Measurements from ENCODE around the gene CCDC60.

CCDC60 gene

DNA sequence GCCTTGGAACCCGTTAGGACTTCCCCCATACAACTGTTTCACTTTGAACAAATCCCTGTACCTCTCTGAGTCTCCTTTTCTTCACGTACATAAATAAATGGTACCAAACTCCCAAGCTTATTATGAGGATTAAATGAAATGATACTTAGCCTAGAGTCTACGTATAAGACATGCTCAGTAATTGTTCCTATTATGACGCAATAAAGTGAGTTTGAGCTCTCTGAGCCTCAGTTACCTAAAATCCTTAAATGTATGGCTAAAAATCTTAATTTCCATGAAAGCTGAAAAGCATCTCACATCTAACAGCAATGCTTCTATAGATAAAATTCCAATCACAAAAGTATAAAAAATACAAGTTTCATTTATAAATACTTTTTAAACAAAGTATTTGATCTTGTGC is 141.1 kb downstream of the CCDC60 start:
- TF ChIP-seq, protein P1, sequence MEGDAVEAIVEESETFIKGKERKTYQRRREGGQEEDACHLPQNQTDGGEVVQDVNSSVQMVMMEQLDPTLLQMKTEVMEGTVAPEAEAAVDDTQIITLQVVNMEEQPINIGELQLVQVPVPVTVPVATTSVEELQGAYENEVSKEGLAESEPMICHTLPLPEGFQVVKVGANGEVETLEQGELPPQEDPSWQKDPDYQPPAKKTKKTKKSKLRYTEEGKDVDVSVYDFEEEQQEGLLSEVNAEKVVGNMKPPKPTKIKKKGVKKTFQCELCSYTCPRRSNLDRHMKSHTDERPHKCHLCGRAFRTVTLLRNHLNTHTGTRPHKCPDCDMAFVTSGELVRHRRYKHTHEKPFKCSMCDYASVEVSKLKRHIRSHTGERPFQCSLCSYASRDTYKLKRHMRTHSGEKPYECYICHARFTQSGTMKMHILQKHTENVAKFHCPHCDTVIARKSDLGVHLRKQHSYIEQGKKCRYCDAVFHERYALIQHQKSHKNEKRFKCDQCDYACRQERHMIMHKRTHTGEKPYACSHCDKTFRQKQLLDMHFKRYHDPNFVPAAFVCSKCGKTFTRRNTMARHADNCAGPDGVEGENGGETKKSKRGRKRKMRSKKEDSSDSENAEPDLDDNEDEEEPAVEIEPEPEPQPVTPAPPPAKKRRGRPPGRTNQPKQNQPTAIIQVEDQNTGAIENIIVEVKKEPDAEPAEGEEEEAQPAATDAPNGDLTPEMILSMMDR (IDR thresholded peaks at IDR 0.05; ENCODE audit: low read length), result no peak
- no peak for TF ChIP-seq EZH2 (optimal IDR thresholded peaks at IDR 0.05; ENCODE audit: low read depth, low read length)
- no peak for TF ChIP-seq EZH2phosphoT487 (IDR thresholded peaks at IDR 0.05; ENCODE audit: low read length)
- Histone ChIP-seq H3K9me2 (replicated peaks; ENCODE audit: insufficient read depth, low read length) (no peaks in the 10 kb centered on the region), H4K20me1 (ENCODE audit: insufficient read depth, low read length) (no peaks in the 10 kb centered on the region), H3K79me2 (ENCODE audit: low read length) (no peaks in the 10 kb centered on the region), H3K27ac (ENCODE audit: low read length) (no peak overlapping the region), H3F3A (ENCODE audit: insufficient read depth, low read length) (no peaks in the 10 kb centered on the region), H3K4me1 (ENCODE audit: low read length) (no peaks in the 10 kb centered on the region), H2AFZ (ENCODE audit: low read length) (no peak overlapping the region), H3K36me3 (replicated peaks; ENCODE audit: insufficient read depth, low read length) (no peaks in the 10 kb centered on the region), H3K4me3 (ENCODE audit: low read length) (no peak overlapping the region), H3K9me3 (replicated peaks; ENCODE audit: insufficient read depth, low read length) (no peaks in the 10 kb centered on the region), H3K27me3 (replicated peaks; ENCODE audit: insufficient read depth, low read length) (no peaks in the 10 kb centered on the region), H3K9ac (ENCODE audit: low read length) (no peak overlapping the region), H3K4me2 (ENCODE audit: low read depth, low read length) (no peak overlapping the region)
- no peak for DNase-seq

DNA sequence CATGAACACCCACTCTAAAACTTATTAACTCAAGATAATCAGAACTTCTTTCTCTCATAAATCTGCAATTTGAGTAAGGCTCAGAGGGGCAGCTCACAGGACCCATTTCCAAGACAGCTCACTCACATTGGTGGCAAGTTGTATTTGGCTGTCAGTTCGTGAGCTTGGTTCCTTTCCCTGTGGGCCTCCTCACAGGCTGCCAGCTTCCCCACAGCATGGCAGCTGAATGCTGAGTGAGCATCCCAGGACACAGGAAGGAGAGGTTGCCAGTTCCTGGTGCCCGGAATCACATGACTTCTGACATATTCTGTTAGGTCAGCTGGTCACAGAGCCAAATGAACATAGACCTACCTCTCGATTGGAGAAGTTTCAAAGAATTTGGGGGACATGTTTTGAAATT is 142.4 kb downstream of the CCDC60 start:
- no peaks in the 10 kb centered on the region for H4K20me1 ChIP-seq (ENCODE audit: insufficient read depth, low read length)
- H3K4me3 ChIP-seq (ENCODE audit: low read length), result no peak overlapping the region
- no peak overlapping the region for H3K4me2 ChIP-seq (ENCODE audit: low read depth, low read length)
- no peaks in the 10 kb centered on the region for H3F3A ChIP-seq (ENCODE audit: insufficient read depth, low read length)
- no peak overlapping the region for H2AFZ ChIP-seq (ENCODE audit: low read length)
- TF ChIP-seq EZH2phosphoT487 (IDR thresholded peaks at IDR 0.05; ENCODE audit: low read length) (no peak), EZH2 (optimal IDR thresholded peaks at IDR 0.05; ENCODE audit: low read depth, low read length) (no peak)
- TF ChIP-seq, protein P1 (IDR thresholded peaks at IDR 0.05; ENCODE audit: low read length), result no peak
- H3K27ac ChIP-seq (ENCODE audit: low read length), result no peak overlapping the region
- H3K36me3 ChIP-seq (replicated peaks; ENCODE audit: insufficient read depth, low read length), result no peaks in the 10 kb centered on the region
- no peaks in the 10 kb centered on the region for H3K9me3 ChIP-seq (replicated peaks; ENCODE audit: insufficient read depth, low read length)
- no peak overlapping the region for H3K9ac ChIP-seq (ENCODE audit: low read length)
- no peaks in the 10 kb centered on the region for H3K9me2 ChIP-seq (replicated peaks; ENCODE audit: insufficient read depth, low read length)
- no peak for DNase-seq
- H3K79me2 ChIP-seq (ENCODE audit: low read length), result no peaks in the 10 kb centered on the region
- H3K27me3 ChIP-seq (replicated peaks; ENCODE audit: insufficient read depth, low read length), result no peaks in the 10 kb centered on the region
- H3K4me1 ChIP-seq (ENCODE audit: low read length), result no peaks in the 10 kb centered on the region

DNA sequence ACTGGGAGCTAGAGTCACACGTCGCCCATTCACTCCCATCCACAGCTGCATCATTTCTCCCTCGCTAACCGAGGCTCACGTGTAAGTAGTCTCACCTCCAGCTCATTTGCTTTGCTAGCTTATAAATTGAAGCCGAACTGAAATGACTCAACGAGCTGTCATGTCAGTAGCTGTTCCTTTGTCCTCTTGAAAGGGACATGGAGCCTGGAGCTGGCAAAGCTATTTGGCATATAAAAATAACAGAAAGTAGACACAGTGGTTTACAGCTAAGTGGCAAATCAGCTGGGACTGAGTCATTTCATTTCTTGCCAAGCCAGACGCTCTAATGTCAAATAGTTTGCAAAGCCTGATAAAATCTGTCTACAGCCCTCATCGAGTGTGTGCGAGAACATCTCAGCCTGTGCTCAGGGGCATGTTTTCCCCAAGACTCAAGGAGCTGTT is 144.6 kb downstream of the CCDC60 start:
- TF ChIP-seq, protein P1 (IDR thresholded peaks at IDR 0.05; ENCODE audit: low read length), result no peak
- TF ChIP-seq EZH2phosphoT487 (IDR thresholded peaks at IDR 0.05; ENCODE audit: low read length) (no peak), EZH2 (optimal IDR thresholded peaks at IDR 0.05; ENCODE audit: low read depth, low read length) (no peak)
- no peak overlapping the region for H3K4me2 ChIP-seq (ENCODE audit: low read depth, low read length)
- H3K79me2 ChIP-seq (ENCODE audit: low read length), result no peaks in the 10 kb centered on the region
- no peaks in the 10 kb centered on the region for H3K4me1 ChIP-seq (ENCODE audit: low read length)
- no peaks in the 10 kb centered on the region for H3K9me2 ChIP-seq (replicated peaks; ENCODE audit: insufficient read depth, low read length)
- H3K9ac ChIP-seq (ENCODE audit: low read length), result no peak overlapping the region
- no peak overlapping the region for H2AFZ ChIP-seq (ENCODE audit: low read length)
- H3F3A ChIP-seq (ENCODE audit: insufficient read depth, low read length), result no peaks in the 10 kb centered on the region
- DNase-seq, result no peak
- no peaks in the 10 kb centered on the region for H3K9me3 ChIP-seq (replicated peaks; ENCODE audit: insufficient read depth, low read length)
- no peak overlapping the region for H3K27ac ChIP-seq (ENCODE audit: low read length)
- H4K20me1 ChIP-seq (ENCODE audit: insufficient read depth, low read length), result no peaks in the 10 kb centered on the region
- H3K4me3 ChIP-seq (ENCODE audit: low read length), result no peak overlapping the region
- no peaks in the 10 kb centered on the region for H3K27me3 ChIP-seq (replicated peaks; ENCODE audit: insufficient read depth, low read length)
- H3K36me3 ChIP-seq (replicated peaks; ENCODE audit: insufficient read depth, low read length), result no peaks in the 10 kb centered on the region

All from MM.1S (cell line).